ENCODE results near the gene NUP188. TPM values are rescaled to one million over a fixed set of nuclear protein-coding genes. Genes with fewer than 3 reads are reported as not detected.

NUP188 gene
- total and polyA plus RNA-seq, 8 donors = 10.8 to 20.8 (median 13.5) TPM

DNA sequence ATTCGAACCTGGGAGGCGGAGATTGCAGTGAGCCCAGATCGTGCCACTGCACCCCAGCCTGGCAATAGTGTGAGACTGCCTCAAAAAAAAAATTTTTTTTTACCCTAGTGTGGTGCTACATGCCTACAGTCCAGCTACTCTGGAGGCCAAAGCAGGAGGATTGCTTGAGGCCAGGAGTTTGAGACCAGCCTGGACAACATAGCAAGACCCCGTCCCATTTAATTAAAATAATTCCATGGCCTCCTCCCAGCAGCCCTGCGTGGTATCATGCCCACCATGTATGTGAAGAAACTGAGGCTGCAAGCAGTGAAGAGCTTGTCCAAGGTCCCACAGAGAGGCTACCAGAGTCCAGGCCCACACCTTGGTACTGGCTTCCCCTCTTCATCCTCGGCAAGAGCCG, 46.1 kb upstream of the NUP188 start:
- TF ChIP-seq, protein P1, sequence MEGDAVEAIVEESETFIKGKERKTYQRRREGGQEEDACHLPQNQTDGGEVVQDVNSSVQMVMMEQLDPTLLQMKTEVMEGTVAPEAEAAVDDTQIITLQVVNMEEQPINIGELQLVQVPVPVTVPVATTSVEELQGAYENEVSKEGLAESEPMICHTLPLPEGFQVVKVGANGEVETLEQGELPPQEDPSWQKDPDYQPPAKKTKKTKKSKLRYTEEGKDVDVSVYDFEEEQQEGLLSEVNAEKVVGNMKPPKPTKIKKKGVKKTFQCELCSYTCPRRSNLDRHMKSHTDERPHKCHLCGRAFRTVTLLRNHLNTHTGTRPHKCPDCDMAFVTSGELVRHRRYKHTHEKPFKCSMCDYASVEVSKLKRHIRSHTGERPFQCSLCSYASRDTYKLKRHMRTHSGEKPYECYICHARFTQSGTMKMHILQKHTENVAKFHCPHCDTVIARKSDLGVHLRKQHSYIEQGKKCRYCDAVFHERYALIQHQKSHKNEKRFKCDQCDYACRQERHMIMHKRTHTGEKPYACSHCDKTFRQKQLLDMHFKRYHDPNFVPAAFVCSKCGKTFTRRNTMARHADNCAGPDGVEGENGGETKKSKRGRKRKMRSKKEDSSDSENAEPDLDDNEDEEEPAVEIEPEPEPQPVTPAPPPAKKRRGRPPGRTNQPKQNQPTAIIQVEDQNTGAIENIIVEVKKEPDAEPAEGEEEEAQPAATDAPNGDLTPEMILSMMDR (IDR thresholded peaks at IDR 0.05) = no peak
- ATAC-seq = no peak
- H3K4me1 ChIP-seq = peaks cover 0 to 5% (median 0%) of the 10 kb centered on the region in 3 donors

DNA sequence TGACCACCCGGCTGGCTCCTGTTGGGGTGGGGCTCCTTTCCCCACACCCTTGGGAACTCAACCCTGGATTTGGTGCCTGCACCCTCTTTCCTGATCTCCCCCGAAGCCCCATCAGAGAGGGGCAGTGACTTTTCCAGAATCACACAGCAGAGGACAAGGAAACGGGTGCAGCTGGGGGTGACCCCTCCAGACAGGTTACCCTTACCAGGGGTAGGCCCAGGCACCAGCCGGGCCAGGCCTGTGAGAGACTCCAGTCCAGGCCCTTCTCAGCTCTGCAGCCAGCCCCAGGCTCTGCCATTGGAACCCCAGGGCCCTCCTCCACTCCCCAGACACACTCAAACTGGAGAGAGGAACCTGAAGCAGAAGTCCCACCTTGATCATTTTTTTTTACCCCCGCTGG, 45.7 kb upstream of the NUP188 start:
- peak overlapping the region in 1 of 4 donors; percentile 10 for H3K27ac ChIP-seq
- H3K36me3 ChIP-seq = peaks cover 0 to 3% (median 0%) of the 10 kb centered on the region in 3 donors
- H3K4me3 ChIP-seq = no peak overlapping the region
- no peaks in the 10 kb centered on the region for H3K9me3 ChIP-seq
- no peaks in the 10 kb centered on the region for H3K27me3 ChIP-seq
- ATAC-seq (no peak), DNase-seq (no peak), FAIRE-seq (no peak)
- TF ChIP-seq, protein P1 (IDR thresholded peaks at IDR 0.05) = no peak
- H3K4me1 ChIP-seq = peaks cover 0 to 5% (median 0%) of the 10 kb centered on the region in 3 donors
- 94 to 96% methylated on average over 5 of the region's 5 CpGs for WGBS, 2 donors
- intact Hi-C loops (cut with DNase I) = no loop called here

More for the DNA sequence above, 46.1 kb upstream of the NUP188 start:
- H3K27me3 ChIP-seq = no peaks in the 10 kb centered on the region
- DNase-seq = no peak
- no peak overlapping the region for H3K27ac ChIP-seq
- H3K36me3 ChIP-seq = no peaks in the 10 kb centered on the region
- intact Hi-C loops (cut with DNase I) = no loop called here
- H3K9me3 ChIP-seq = no peaks in the 10 kb centered on the region
- H3K4me3 ChIP-seq = no peak overlapping the region
- WGBS, 2 donors = 92 to 95% methylated on average over 7 of the region's 7 CpGs
- no peak for FAIRE-seq

DNA sequence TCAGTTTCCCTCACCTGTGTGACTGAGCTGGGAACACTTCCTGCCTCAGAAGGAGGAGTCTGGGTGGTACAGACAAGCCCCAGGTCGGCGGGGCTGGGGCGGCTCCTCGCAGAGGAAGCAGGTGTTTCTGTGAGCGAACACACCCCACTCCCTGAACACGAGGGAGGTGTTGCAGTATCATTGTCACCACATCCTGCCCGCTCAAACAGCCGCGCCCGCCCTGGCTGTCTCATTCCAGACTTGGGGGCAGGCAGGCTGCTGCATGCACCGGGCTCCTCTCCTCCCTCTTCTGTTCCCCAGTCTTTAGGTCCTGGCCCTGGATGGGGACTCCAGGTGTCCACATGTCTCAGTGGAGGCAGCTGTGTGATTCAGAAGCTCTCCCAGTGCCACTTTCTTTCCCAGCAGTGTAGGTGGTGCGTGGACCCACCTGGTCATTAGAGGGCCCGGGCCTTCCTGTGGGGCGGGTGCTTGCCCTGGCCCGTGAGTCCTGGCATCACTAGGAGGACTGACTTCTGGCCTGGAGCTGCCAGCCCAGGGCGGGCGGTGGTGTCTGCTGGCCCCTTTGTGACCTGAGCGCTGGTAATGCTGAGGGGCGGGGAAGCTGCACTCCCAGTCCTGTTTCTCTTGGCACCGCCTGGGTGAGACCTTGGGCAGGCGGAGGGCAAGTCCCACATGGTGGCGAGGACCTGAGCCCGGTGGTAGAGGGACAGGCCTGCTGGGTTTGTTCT, 45.0 kb upstream of the NUP188 start:
- no peak overlapping the region for H3K4me3 ChIP-seq
- H3K27me3 ChIP-seq = no peaks in the 10 kb centered on the region
- peaks cover 0 to 5% (median 0%) of the 10 kb centered on the region in 3 donors for H3K4me1 ChIP-seq
- intact Hi-C loops (cut with DNase I) = no loop called here
- TF ChIP-seq, protein P1 (IDR thresholded peaks at IDR 0.05) = no peak
- peaks cover 0 to 10% (median 6%) of the 10 kb centered on the region in 3 donors for H3K36me3 ChIP-seq
- peak in 3 of 4 donors; percentile 26 to 63 (median 49) for ATAC-seq
- no peaks in the 10 kb centered on the region for H3K9me3 ChIP-seq
- peak overlapping the region in 1 of 4 donors; percentile 10 for H3K27ac ChIP-seq
- peak in 1 of 6 donors; percentile 75 for DNase-seq
- no peak for FAIRE-seq
- WGBS, 2 donors = 84 to 85% methylated on average over 23 of the region's 23 CpGs

DNA sequence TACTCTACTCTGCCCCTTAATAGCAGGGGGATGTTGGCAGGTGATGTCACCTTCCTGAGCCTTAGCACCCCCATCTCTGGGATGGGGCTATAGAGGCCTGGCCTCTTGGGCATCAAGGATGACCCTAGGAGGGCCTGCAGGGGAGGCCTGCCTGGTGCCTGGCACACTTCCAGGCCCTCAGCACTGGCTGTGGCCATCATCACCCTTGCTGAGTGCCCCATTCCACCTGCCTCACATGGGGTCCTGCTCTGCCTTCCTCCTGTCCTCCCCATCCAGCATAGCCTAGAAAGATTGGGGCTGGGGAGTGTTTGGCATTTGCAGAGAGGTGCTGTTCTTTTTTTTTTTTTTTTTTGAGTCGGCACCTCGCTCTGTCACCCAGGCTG, 44.4 kb upstream of the NUP188 start:
- Histone ChIP-seq H3K36me3 (peaks cover 0 to 15% (median 11%) of the 10 kb centered on the region in 3 donors), H3K9me3 (no peaks in the 10 kb centered on the region), H3K27me3 (no peaks in the 10 kb centered on the region), H3K4me1 (peaks cover 0 to 5% (median 0%) of the 10 kb centered on the region in 3 donors), H3K4me3 (no peak overlapping the region), H3K27ac (no peak overlapping the region)
- ATAC-seq (no peak), FAIRE-seq (no peak), DNase-seq (no peak)
- WGBS, 2 donors = 95 to 100% methylated on average over 2 of the region's 2 CpGs
- intact Hi-C loops (cut with DNase I) = no loop called here
- TF ChIP-seq, protein P1 (IDR thresholded peaks at IDR 0.05) = no peak
